ENCODE data around the gene THBS2. TPM values are rescaled to one million over a fixed set of nuclear protein-coding genes. Genes with fewer than 3 reads are reported as not detected.

The THBS2 gene
- total RNA-seq, 1 donor from 2014 or later, result 86.4 TPM

DNA sequence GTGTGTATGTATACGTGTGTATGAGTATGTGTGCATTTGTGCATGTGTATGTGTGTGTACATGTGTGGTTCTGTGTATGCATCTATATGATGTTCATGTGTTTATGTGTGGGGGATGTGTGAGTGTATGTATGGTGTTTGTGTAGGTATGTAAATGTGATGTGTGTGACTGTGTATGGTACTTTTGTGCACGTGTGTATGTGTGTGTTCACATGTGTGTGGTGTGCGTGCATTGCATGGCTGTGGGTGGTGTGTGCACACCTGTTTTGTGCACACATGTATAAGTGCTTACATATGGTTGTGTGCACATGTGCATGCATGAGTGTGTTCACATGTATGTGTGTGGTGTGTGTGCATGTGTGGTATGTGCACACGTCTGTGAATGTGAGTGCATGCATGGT, 6.2 kb downstream of the THBS2 start:
- no peaks in the 10 kb centered on the region for H3K9me3 ChIP-seq
- no peak overlapping the region for H3K27ac ChIP-seq
- DNase-seq (ENCODE audit: extremely low spot score in 2 of 2), result no peak
- no peak overlapping the region for H3K4me3 ChIP-seq
- H3K4me1 ChIP-seq, result peaks cover 24% of the 10 kb centered on the region
- intact Hi-C loops (cut with DNase I), result no loop called here
- H3K27me3 ChIP-seq, result no peaks in the 10 kb centered on the region
- peaks cover 0 to 38% of the 10 kb centered on the region in 2 donors for H3K36me3 ChIP-seq
- no peak for TF ChIP-seq POLR2A (IDR thresholded peaks at IDR 0.05)
- TF ChIP-seq POLR2AphosphoS5 (IDR thresholded peaks at IDR 0.05; ENCODE audit: insufficient read depth in 1 of 2, low read depth in 1 of 2), result no peak
- TF ChIP-seq, protein P1, sequence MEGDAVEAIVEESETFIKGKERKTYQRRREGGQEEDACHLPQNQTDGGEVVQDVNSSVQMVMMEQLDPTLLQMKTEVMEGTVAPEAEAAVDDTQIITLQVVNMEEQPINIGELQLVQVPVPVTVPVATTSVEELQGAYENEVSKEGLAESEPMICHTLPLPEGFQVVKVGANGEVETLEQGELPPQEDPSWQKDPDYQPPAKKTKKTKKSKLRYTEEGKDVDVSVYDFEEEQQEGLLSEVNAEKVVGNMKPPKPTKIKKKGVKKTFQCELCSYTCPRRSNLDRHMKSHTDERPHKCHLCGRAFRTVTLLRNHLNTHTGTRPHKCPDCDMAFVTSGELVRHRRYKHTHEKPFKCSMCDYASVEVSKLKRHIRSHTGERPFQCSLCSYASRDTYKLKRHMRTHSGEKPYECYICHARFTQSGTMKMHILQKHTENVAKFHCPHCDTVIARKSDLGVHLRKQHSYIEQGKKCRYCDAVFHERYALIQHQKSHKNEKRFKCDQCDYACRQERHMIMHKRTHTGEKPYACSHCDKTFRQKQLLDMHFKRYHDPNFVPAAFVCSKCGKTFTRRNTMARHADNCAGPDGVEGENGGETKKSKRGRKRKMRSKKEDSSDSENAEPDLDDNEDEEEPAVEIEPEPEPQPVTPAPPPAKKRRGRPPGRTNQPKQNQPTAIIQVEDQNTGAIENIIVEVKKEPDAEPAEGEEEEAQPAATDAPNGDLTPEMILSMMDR (IDR thresholded peaks at IDR 0.05), result no peak

DNA sequence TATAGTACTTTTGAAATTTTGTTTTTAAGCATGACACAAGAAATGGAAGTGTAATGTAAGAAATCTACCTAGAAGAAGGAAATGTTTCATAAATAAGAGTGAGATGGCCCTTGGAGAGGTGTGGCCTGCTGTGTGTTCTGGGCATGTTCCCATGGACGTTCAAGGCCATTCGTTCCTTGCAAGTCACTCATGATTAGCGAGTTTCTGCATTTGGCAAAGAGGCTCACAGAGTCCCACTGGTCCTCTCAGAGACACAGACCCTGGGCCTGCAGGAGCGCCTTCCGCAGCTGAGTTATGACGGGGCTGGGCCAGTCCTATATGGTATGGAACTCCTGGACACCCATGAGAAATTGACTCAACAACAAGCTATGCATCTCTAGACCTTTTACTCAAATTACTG, 7.2 kb downstream of the THBS2 start:
- no peak for DNase-seq (ENCODE audit: extremely low spot score in 2 of 2)
- Histone ChIP-seq H3K27me3 (no peaks in the 10 kb centered on the region), H3K4me3 (no peak overlapping the region), H3K27ac (no peak overlapping the region), H3K36me3 (peaks cover 0 to 41% of the 10 kb centered on the region in 2 donors), H3K9me3 (no peaks in the 10 kb centered on the region), H3K4me1 (peaks cover 19% of the 10 kb centered on the region)
- intact Hi-C loops (cut with DNase I), result no loop called here
- TF ChIP-seq, protein P1 (IDR thresholded peaks at IDR 0.05), result no peak
- TF ChIP-seq POLR2A (IDR thresholded peaks at IDR 0.05), result no peak
- TF ChIP-seq POLR2AphosphoS5 (IDR thresholded peaks at IDR 0.05; ENCODE audit: insufficient read depth in 1 of 2, low read depth in 1 of 2), result no peak

- H3K27me3 ChIP-seq, result no peaks in the 10 kb centered on the region
- TF ChIP-seq POLR2A (IDR thresholded peaks at IDR 0.05) (no peak), POLR2AphosphoS5 (IDR thresholded peaks at IDR 0.05; ENCODE audit: insufficient read depth in 1 of 2, low read depth in 1 of 2) (no peak)
- TF ChIP-seq, protein P1 (IDR thresholded peaks at IDR 0.05), result no peak
- peaks cover 19% of the 10 kb centered on the region for H3K4me1 ChIP-seq
- intact Hi-C loops (cut with DNase I), result no loop called here
- H3K4me3 ChIP-seq, result no peak overlapping the region
- no peaks in the 10 kb centered on the region for H3K9me3 ChIP-seq
- peaks cover 0 to 56% of the 10 kb centered on the region in 2 donors for H3K36me3 ChIP-seq
- no peak for DNase-seq (ENCODE audit: extremely low spot score in 2 of 2)
- peak overlapping the region; percentile 17 for H3K27ac ChIP-seq
These were observed 8.8 kb downstream of the THBS2 start for GRCh38 chr6:169244684-169245383.

DNA sequence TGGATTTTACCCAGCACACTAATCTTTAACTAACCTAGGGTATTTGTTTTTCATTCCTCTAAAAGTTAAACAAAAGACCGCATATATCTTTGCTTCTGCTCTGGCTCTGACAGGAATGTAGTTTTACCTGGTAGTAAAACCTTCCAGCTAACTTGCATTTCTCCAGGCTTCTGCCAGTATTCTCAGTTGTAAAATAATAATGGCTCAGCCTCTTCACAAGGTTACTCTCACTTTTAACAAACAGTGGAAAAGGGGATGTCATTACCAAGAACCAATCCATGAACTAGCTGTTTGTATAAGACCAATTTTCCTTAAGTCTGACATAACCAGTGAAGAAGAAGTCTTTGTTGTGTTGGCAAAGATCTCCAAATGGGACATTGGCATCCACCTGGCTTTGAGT, 10.0 kb downstream of the THBS2 start:
- Histone ChIP-seq H3K36me3 (peaks cover 0 to 57% of the 10 kb centered on the region in 2 donors), H3K27ac (no peak overlapping the region), H3K4me1 (peaks cover 19% of the 10 kb centered on the region), H3K9me3 (no peaks in the 10 kb centered on the region), H3K27me3 (no peaks in the 10 kb centered on the region), H3K4me3 (no peak overlapping the region)
- no peak for DNase-seq (ENCODE audit: extremely low spot score in 2 of 2)
- intact Hi-C loops (cut with DNase I), result no loop called here
- TF ChIP-seq, protein P1 (IDR thresholded peaks at IDR 0.05), result no peak
- TF ChIP-seq POLR2AphosphoS5 (IDR thresholded peaks at IDR 0.05; ENCODE audit: insufficient read depth in 1 of 2, low read depth in 1 of 2) (no peak), POLR2A (IDR thresholded peaks at IDR 0.05) (no peak)

- no peak overlapping the region for H3K4me3 ChIP-seq
- H3K36me3 ChIP-seq, result peaks cover 0 to 53% of the 10 kb centered on the region in 2 donors
- TF ChIP-seq, protein P1 (IDR thresholded peaks at IDR 0.05), result no peak
- TF ChIP-seq POLR2A (IDR thresholded peaks at IDR 0.05) (no peak), POLR2AphosphoS5 (IDR thresholded peaks at IDR 0.05; ENCODE audit: insufficient read depth in 1 of 2, low read depth in 1 of 2) (no peak)
- no peak for DNase-seq (ENCODE audit: extremely low spot score in 2 of 2)
- intact Hi-C loops (cut with DNase I), result no loop called here
- peak overlapping the region; percentile 50 for H3K27ac ChIP-seq
- H3K9me3 ChIP-seq, result no peaks in the 10 kb centered on the region
- no peaks in the 10 kb centered on the region for H3K27me3 ChIP-seq
- peaks cover 19% of the 10 kb centered on the region for H3K4me1 ChIP-seq
These were observed 10.5 kb downstream of the THBS2 start for GRCh38 chr6:169243186-169243585.

Data from vagina (tissue), 2 donors.